Measurements from ENCODE around the gene COX15. TPM values are rescaled to one million over a fixed set of nuclear protein-coding genes. Genes with fewer than 3 reads are reported as not detected.

COX15 gene
- total and polyA plus RNA-seq, 2 of the 4 experiments (the other 2 are of a cell fraction): 18.9 to 40.1 TPM

DNA sequence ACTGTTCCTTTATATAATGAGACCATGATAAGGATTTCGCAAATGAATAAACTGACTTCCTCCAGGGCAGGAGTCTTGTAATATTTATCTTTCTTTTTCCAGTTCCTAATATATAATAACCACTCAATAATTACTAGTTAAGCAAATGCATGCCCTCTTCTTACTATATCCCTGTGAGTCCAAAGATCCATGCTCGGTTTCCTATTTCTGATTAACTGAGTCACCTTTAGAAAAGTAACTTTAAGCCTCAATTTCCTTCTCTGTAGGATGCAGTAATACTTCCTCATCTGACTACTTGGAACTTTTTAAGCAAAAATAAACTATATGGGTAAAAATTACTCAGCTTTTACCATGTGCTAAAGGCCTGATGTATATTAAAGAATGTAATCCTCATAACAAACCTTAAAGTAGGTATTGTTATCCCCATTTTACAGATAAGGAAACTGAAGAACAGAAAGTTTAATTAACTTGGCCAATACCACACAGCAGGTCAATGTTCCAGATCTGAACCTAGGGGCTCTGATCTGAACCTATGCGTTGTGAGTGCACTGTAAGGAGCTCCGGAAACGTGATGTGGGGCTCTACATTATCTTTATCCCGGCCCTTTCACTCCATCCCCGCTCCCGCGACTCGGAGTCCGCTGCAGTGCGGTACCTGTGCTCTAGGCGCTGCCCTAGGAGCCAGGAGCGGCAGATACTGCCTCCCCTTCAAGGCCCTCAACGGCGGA, 458 bp downstream of the COX15 start:
- H4K8ac ChIP-seq (ENCODE audit: low read depth in 2 of 2, low read length in 2 of 2): peak overlapping the region; percentile 85 to 98
- TF ChIP-seq FOS (IDR thresholded peaks at IDR 0.05; ENCODE audit: low read depth, low read length) (no peak), BHLHE40 (IDR thresholded peaks at IDR 0.05; ENCODE audit: low read depth, low read length) (no peak), CEBPB (IDR thresholded peaks at IDR 0.05; ENCODE audit: low read depth, low read length) (no peak), MAZ (IDR thresholded peaks at IDR 0.05; ENCODE audit: borderline replicate concordance, low read depth, low read length) (no peak), MAFK (IDR thresholded peaks at IDR 0.05; ENCODE audit: low read depth, low read length) (no peak), RAD21 (IDR thresholded peaks at IDR 0.05; ENCODE audit: low read length) (no peak), POLR2A (IDR thresholded peaks at IDR 0.05; ENCODE audit: low read depth, low read length) (no peak), CHD1 (IDR thresholded peaks at IDR 0.05; ENCODE audit: low read depth, low read length) (no peak), RFX5 (IDR thresholded peaks at IDR 0.05; ENCODE audit: low read depth, low read length) (no peak), MXI1 (IDR thresholded peaks at IDR 0.05; ENCODE audit: borderline replicate concordance, low read depth, low read length) (no peak), SMC3 (IDR thresholded peaks at IDR 0.05; ENCODE audit: low read depth, low read length) (no peak), RCOR1 (IDR thresholded peaks at IDR 0.05; ENCODE audit: insufficient replicate concordance, low read length) (no peak)
- TF ChIP-seq, protein P1, sequence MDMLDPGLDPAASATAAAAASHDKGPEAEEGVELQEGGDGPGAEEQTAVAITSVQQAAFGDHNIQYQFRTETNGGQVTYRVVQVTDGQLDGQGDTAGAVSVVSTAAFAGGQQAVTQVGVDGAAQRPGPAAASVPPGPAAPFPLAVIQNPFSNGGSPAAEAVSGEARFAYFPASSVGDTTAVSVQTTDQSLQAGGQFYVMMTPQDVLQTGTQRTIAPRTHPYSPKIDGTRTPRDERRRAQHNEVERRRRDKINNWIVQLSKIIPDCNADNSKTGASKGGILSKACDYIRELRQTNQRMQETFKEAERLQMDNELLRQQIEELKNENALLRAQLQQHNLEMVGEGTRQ (IDR thresholded peaks at IDR 0.05; ENCODE audit: low read depth, low read length): no peak
- TF ChIP-seq, protein P2, sequence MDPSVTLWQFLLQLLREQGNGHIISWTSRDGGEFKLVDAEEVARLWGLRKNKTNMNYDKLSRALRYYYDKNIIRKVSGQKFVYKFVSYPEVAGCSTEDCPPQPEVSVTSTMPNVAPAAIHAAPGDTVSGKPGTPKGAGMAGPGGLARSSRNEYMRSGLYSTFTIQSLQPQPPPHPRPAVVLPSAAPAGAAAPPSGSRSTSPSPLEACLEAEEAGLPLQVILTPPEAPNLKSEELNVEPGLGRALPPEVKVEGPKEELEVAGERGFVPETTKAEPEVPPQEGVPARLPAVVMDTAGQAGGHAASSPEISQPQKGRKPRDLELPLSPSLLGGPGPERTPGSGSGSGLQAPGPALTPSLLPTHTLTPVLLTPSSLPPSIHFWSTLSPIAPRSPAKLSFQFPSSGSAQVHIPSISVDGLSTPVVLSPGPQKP (IDR thresholded peaks at IDR 0.05; ENCODE audit: borderline replicate concordance, low read depth, low read length): no peak

More for the DNA sequence above, 458 bp downstream of the COX15 start:
- Histone ChIP-seq H2AK5ac (ENCODE audit: low read depth, low read length) (peak overlapping the region; percentile 92), H2AFZ (replicated peaks; ENCODE audit: low read length, poor library complexity) (peak overlapping the region; percentile 93), H3K9me1 (ENCODE audit: insufficient read depth, low read length) (no peaks in the 10 kb centered on the region), H3K36me3 (ENCODE audit: control insufficient read depth, insufficient read depth, low read length) (peaks cover 12% of the 10 kb centered on the region), H4K5ac (ENCODE audit: low read depth, low read length) (peak overlapping the region; percentile 93), H4K91ac (ENCODE audit: insufficient read depth, low read depth, low read length) (peak overlapping the region; percentile 87), H2BK20ac (ENCODE audit: low read depth, low read length) (no peak overlapping the region), H3K4me3 (ENCODE audit: insufficient read depth, low read depth, low read length) (peak overlapping the region; percentile 69), H3K27ac (ENCODE audit: insufficient read depth, low read length) (peak overlapping the region; percentile 96), H3K9me3 (ENCODE audit: control insufficient read depth, insufficient read depth, low read length) (no peaks in the 10 kb centered on the region), H3K56ac (ENCODE audit: extremely low read depth, insufficient read depth, low read length) (peak overlapping the region; percentile 90), H3K23ac (ENCODE audit: low read depth, low read length) (peak overlapping the region; percentile 68), H3K18ac (ENCODE audit: low read depth, low read length) (peak overlapping the region; percentile 36), H2BK15ac (ENCODE audit: low read depth, low read length) (no peak overlapping the region), H3K4me2 (ENCODE audit: low read depth, low read length) (peak overlapping the region; percentile 90), H2BK5ac (ENCODE audit: low read depth, low read length, poor library complexity, severe bottlenecking) (peak overlapping the region; percentile 88), H4K20me1 (ENCODE audit: insufficient read depth, low read length) (no peaks in the 10 kb centered on the region), H3K79me1 (ENCODE audit: low read depth in 1 of 2, low read length in 2 of 2) (peaks cover 23 to 41% of the 10 kb centered on the region in 2 experiments; a peak in 3 of 4 replicates), H3K14ac (replicated peaks; ENCODE audit: low read depth, low read length) (peak overlapping the region; percentile 95), H3K4me1 (ENCODE audit: control insufficient read depth, insufficient read depth, low read length) (peaks cover 2% of the 10 kb centered on the region; the same call in 1 of the 2 replicates), H2BK120ac (ENCODE audit: low read depth, low read length) (0 out of 2 replicates have a peak overlapping the region, but pooled peaks have one; percentile 50), H3K4ac (ENCODE audit: low read depth, low read length) (peak overlapping the region; percentile 91), H3K9ac (ENCODE audit: low read depth, low read length) (peak overlapping the region; percentile 99), H3K27me3 (ENCODE audit: control insufficient read depth, insufficient read depth, low read length) (no peaks in the 10 kb centered on the region), H2AK9ac (replicated peaks; ENCODE audit: low read depth, low read length, poor library complexity) (peak overlapping the region; percentile 85)
- in situ Hi-C loops (cut with MboI; ENCODE audit: low sequenced_read_pairs): no loop called here
- POLR2A ChIA-PET (ENCODE audit: unreplicated experiment): no interaction called here
- dilution Hi-C loops (cut with HindIII; ENCODE audit: low sequenced_read_pairs, unreplicated experiment): no loop called here
- intact Hi-C loops (cut with micrococcal nuclease): loop anchor here (1.0 to 10.0 kb wide), 5 partner anchors 51 to 453 kb away; partner anchors contain the start of genes ABCC2 and ERLIN1
- 0% methylated on average over 9 of the region's 16 CpGs; no CpG with 5 or more reads in 1 of the 2 experiments for WGBS, 2 experiments (ENCODE audit: extremely low coverage in 2 of 2, insufficient read length in 1 of 2)
- ATAC-seq (ENCODE audit: low read depth): peak; percentile 51
- no peak for DNase-seq
- CTCF ChIA-PET: interaction anchor here (1.2 kb wide), 1 partner anchor 10 kb away, joined by 3 read pairs; no protein-coding TSS in a partner anchor
- BruUV-seq (replicated peaks): TSS peak; percentile 85
